IgD-negative memory B cell (primary cell): ENCODE data around the gene IL25. TPM values are rescaled to one million over a fixed set of nuclear protein-coding genes. Genes with fewer than 3 reads are reported as not detected.
"Not testable (repeated sequence)": the region's sequence is repeated elsewhere in the genome, so short reads cannot be mapped to it uniquely, and the experiment has no call there.

Experiments
- H3K27ac Mint-ChIP-seq, 3 donors: one replicate each; pipeline ENCODE4 v1.8.0; 2020 to 2022; ENCODE audit warnings: mild to moderate bottlenecking in 3 of 3, mixed read lengths in 3 of 3, moderate library complexity in 1 of 3
- H3K27me3 Mint-ChIP-seq: one replicate; pipeline ENCODE4 v1.8.0; 2021; ENCODE audit warnings: mixed read lengths
- H3K36me3 Mint-ChIP-seq: one replicate; pipeline ENCODE4 v1.8.0; 2020; ENCODE audit warnings: mild to moderate bottlenecking, mixed read lengths
- H3K4me1 Mint-ChIP-seq, 3 donors: one replicate each; pipeline ENCODE4 v1.8.0; 2020 to 2022; ENCODE audit warnings: mixed read lengths in 3 of 3, mild to moderate bottlenecking in 1 of 3
- H3K4me3 Mint-ChIP-seq, 4 donors: one replicate each; pipeline ENCODE4 v1.8.0; 2020 to 2022; ENCODE audit warnings: mild to moderate bottlenecking in 4 of 4, mixed read lengths in 4 of 4, moderate library complexity in 3 of 4
- H3K9me3 Mint-ChIP-seq, 3 donors: one replicate each; pipeline ENCODE4 v1.8.0; 2020 to 2021; ENCODE audit warnings: mixed read lengths in 3 of 3, mild to moderate bottlenecking in 1 of 3
- polyA plus RNA-seq: library from polyadenylated mRNA; unstranded; fragments of 300-500 nt; fragmentation: Illumina TruSeq; gene quantifications from one replicate; pipeline ENCODE4 v1.2.3, GENCODE V29; 2021

IL25 gene
- polyA plus RNA-seq, 1 donor from 2014 or later: not detected

DNA sequence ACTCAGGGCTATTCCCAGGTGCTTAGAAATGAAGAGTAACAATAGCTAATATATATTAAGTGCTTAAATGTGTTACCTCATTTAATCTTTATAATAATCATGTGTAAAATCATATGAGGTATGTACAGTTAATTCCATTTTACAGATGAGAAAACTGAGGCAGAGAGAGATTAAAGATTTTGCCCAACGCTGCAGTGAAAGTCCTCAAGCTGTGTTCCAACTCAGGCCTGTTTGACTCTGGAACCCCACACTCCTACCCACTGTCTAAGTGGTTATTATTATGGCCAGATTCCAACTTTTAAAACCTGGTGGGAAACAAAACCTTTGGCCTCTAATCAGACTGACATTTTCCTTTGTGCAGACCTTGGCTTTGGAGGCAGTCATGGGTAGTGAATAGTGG, 14.4 kb downstream of the IL25 start:
- Mint-ChIP-seq H3K27ac (no peak overlapping the region), H3K36me3 (no peaks in the 10 kb centered on the region), H3K4me1 (no peaks in the 10 kb centered on the region), H3K4me3 (no peak overlapping the region), H3K9me3 (no peaks in the 10 kb centered on the region), H3K27me3 (peaks cover 23% of the 10 kb centered on the region)

DNA sequence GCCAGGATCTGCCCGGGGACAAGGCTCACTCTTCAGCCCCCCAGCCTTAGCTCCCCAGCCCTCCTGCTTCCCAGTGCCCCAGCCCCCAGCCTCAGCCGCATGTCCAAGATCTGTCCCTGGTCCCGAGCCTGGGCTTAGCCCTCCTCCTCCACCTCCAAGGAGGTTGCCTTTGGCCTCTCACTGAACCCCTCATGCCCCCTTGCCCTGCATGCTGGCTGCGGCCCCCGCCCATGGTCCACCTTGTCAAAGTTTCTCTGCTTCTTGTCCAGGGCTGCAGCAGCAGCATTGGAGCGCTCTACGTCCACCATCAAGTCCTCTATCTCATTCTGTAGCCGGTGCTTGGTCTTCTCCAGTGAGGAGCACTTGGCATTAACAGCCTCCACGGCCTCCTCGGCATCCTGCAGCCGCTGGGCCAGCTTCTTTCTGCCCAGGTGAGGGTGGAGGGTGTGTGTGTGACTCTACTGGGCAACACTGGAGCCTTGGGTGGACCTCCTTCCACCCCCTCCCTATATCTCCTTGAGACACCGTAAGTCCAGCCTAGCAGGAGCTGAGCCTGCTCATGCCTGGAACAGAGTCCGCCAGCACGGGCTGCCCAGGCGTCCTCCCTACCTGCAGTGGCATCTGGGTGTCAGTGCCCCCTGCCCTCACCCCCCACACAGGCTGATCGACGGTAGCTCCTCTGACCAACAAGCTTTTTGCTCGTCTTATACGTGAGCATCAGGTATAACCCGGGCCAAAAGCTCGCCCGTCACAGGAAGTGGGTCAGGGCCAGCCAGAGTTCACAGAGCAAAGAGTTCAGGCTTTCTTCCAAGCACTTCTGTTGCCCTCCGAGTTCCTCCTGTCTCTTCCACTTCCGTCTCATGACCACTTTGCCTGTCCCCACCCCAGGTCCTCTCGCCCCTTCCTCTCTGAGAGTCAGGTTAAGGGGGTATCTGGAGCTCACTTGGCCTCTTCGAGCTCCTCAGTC, 15.6 kb downstream of the IL25 start:
- no peaks in the 10 kb centered on the region for H3K4me1 Mint-ChIP-seq
- no peak overlapping the region for H3K27ac Mint-ChIP-seq
- H3K36me3 Mint-ChIP-seq: no peaks in the 10 kb centered on the region
- H3K27me3 Mint-ChIP-seq: peaks cover 17% of the 10 kb centered on the region
- H3K9me3 Mint-ChIP-seq: no peaks in the 10 kb centered on the region
- H3K4me3 Mint-ChIP-seq: no peak overlapping the region

DNA sequence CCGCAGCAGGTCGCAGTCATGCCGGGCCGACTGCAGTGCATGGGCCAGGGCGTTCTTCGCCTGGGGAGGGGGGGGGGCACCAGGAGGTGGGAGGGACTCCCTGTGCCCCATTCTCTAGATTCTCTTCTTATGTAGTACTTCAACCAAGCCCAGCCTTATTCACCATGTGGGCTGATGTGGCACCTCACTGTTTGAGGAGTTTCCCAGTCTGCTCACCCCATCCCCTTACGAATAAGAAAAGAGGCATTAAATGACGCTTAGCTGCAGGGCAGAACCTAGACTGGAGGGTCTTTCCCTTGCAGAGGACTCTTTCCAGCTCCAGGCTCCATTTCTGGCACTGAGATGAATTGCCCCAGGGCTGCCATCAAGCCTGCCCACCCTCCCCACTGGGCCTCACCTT, 16.4 kb downstream of the IL25 start:
- Mint-ChIP-seq H3K4me3 (no peak overlapping the region), H3K27me3 (peaks cover 19% of the 10 kb centered on the region), H3K9me3 (no peaks in the 10 kb centered on the region), H3K4me1 (no peaks in the 10 kb centered on the region), H3K36me3 (no peaks in the 10 kb centered on the region), H3K27ac (no peak overlapping the region)

DNA sequence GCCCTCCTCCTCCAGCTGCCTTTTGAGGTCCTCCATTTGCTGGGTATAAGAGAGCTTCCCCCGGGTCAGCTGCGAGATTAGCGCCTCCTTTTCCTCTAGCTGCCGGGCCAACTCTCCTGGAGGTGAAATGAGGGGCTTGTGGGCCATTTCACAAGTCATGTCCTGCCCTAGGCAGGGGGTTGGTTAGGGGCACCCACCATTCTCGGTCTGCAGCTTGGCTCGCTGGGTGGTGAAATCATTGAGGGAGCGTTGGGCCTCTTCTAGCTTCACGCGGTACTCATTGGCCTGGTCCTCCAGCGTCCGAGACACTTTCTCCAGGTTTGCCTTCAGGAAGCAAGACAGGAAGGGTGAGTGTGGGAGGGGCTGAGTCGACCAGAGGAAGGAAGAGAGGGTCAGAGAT, 16.8 kb downstream of the IL25 start:
- Mint-ChIP-seq H3K4me3 (no peak overlapping the region), H3K27me3 (peaks cover 19% of the 10 kb centered on the region), H3K4me1 (no peaks in the 10 kb centered on the region), H3K36me3 (no peaks in the 10 kb centered on the region), H3K9me3 (no peaks in the 10 kb centered on the region), H3K27ac (no peak overlapping the region)

DNA sequence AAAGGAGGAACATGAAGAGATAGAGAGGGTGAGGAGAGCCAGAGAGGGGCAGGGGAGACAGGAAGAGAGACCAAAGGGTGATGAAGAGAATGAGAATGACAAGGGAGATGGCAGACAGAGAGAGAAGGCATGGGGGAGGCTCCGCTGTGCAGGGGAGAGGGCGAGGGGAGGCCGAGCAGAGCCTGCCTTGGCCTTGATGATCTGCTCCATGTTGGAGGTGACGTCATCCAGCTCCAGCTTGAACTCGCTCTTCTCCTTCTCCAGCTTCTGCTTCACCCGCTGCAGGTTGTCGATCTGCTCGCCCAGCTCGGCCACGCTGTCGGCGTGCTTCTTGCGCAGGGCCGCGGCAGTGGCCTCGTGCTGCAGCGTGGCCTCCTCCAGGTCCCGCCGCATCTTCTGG, 17.3 kb downstream of the IL25 start:
- not testable (repeated sequence) for H3K4me1 Mint-ChIP-seq, H3K9me3 Mint-ChIP-seq, H3K36me3 Mint-ChIP-seq, H3K27ac Mint-ChIP-seq, H3K4me3 Mint-ChIP-seq
- H3K27me3 Mint-ChIP-seq: peaks cover 18% of the 10 kb centered on the region

DNA sequence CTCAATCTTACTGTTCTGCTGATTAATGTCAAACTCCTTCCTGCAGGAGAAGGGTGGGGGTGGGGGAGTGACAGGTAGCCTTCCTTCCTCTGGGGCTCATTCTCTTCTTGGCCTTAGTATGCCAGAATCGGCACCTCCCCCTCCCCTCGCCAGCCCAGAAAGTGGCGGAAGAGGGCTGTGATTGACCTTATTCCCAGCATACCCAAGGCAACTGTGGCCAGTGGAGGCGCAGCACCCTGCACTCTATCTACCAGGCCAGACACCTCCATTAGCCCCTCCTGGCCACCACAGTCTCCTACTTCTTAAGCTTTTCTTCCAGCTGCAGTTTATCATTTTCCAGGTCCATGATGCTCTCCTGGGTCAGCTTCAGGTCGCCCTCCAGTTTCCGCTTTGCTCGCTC, 20.0 kb downstream of the IL25 start:
- Mint-ChIP-seq H3K36me3 (no peaks in the 10 kb centered on the region), H3K27ac (peak overlapping the region in 1 of 3 donors; percentile 41), H3K27me3 (peaks cover 14% of the 10 kb centered on the region), H3K4me3 (no peak overlapping the region), H3K4me1 (peaks cover 0 to 2% (median 0%) of the 10 kb centered on the region in 3 donors), H3K9me3 (no peaks in the 10 kb centered on the region)

DNA sequence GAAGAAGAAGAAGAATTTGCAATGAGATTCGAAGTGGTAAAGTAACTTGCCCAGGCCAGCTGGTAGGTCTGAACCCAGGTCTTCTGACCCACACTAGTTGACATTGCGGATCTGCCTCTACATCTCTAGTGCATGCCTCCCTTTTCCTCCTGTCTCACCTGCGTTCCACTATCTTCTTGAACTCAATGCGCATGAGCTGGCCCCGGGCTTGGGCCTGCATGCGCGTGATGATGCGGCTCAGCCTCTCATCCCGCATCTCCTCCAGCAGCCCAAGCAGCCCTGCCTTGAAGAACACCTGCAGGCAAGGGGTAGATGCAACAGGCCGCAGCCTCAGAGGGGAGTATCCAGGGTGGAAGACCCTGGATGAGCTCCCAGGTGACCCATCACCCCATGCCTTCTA, 23.5 kb downstream of the IL25 start:
- H3K27ac Mint-ChIP-seq: no peak overlapping the region
- no peak overlapping the region for H3K4me3 Mint-ChIP-seq
- H3K36me3 Mint-ChIP-seq: no peaks in the 10 kb centered on the region
- peaks cover 0 to 2% (median 0%) of the 10 kb centered on the region in 3 donors for H3K4me1 Mint-ChIP-seq
- peaks cover 4% of the 10 kb centered on the region for H3K27me3 Mint-ChIP-seq
- H3K9me3 Mint-ChIP-seq: no peaks in the 10 kb centered on the region

DNA sequence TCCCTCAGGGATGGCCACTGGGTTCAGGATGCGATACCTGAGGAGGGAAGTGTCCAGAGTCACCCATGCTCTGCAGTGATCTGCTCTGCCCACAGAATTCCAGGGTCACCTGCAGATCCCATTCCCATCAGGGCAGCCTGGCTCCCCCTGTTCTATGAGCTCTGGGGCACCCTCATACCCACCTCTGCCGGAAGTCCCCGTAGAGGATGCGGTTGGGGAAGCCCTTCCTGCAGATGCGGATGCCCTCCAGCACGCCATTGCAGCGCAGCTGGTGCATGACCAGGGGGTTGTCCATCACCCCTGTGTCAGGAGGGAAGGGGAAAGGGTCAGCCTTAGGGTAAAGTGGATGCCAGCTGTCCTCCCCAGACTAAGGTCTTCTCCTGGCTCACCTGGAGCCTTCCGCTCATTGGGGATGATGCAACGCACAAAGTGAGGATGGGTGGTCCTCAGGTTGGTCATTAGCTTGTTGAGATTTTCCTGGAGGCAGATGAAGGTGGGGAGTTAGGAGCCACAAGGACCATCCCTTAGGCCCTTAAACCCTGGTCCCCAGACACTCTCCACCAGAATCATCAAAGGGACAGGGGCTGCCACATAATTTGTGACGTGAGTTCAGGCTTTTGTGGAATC, 24.3 kb downstream of the IL25 start:
- Mint-ChIP-seq H3K4me3 (peak overlapping the region in 1 of 4 donors; percentile 17), H3K9me3 (no peaks in the 10 kb centered on the region), H3K36me3 (no peaks in the 10 kb centered on the region), H3K4me1 (peaks cover 0 to 2% (median 0%) of the 10 kb centered on the region in 3 donors), H3K27me3 (peaks cover 9% of the 10 kb centered on the region), H3K27ac (no peak overlapping the region)

DNA sequence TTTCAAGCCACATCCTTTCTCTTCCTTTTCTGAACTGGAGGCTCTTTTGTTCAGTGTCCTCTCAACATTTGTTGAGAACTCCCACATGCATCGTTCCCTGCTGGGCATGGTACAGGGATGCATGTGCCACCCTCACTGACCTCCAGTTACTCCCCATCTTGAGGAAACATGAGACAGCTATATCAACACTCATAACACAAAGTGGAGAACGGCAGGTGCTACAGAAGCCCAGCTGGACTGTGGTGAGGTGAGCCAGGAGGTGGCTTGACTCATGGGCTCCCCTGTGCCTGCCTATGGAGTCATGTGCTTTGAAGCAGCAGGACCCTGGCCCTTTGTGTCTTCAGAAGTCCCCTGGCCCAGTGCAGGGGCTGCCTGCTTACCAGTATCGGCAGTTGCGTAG, 25.7 kb downstream of the IL25 start:
- H3K4me1 Mint-ChIP-seq: peaks cover 0 to 2% (median 0%) of the 10 kb centered on the region in 3 donors
- no peaks in the 10 kb centered on the region for H3K36me3 Mint-ChIP-seq
- peak overlapping the region in 1 of 3 donors; percentile 27 for H3K27ac Mint-ChIP-seq
- no peaks in the 10 kb centered on the region for H3K9me3 Mint-ChIP-seq
- H3K4me3 Mint-ChIP-seq: no peak overlapping the region
- peaks cover 9% of the 10 kb centered on the region for H3K27me3 Mint-ChIP-seq

DNA sequence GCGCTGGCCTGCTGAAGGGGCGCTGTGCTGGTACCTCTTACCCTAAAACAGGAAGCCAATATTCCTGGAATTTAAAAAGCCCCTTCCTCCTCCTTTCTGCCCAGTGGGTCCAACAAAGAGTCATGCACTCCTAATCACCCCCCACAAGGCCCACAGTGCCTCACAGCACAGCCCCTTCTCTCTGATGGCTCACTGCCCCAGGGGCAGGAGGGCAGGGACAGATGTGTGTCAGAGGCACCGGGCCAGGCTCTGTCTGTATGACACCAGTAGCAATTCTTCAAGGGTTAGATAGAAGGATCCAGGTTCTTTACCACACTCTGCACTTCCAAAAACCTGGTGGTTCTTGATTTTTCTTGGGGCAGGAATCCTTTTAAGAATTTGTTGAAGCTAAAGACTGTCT, 26.5 kb downstream of the IL25 start:
- Mint-ChIP-seq H3K27ac (peak overlapping the region in 1 of 3 donors; percentile 27), H3K4me1 (peaks cover 0 to 2% (median 0%) of the 10 kb centered on the region in 3 donors), H3K4me3 (no peak overlapping the region), H3K9me3 (no peaks in the 10 kb centered on the region), H3K36me3 (no peaks in the 10 kb centered on the region), H3K27me3 (peaks cover 11% of the 10 kb centered on the region)

DNA sequence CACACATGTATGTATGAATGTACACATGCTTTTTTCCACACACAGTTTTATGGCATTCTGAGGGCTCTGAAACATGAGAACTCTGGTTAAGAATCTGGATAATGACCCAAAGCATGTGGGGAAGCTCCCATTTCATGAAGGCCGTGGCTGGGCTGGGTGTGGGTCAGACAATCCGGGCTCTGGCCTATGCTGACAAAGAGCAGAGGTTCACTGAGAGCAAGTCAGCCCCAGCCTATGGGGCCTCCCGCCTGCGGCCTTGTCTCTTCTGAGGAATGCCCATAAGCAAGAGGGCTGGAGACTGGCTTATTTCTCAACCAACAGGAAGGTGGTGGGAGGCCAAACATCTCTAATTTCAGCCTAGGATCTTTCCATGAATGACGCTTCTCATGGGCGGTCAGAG, 27.0 kb downstream of the IL25 start:
- Mint-ChIP-seq H3K27me3 (peaks cover 11% of the 10 kb centered on the region), H3K4me1 (peaks cover 0 to 2% (median 0%) of the 10 kb centered on the region in 3 donors), H3K27ac (no peak overlapping the region), H3K4me3 (no peak overlapping the region), H3K36me3 (no peaks in the 10 kb centered on the region), H3K9me3 (no peaks in the 10 kb centered on the region)

DNA sequence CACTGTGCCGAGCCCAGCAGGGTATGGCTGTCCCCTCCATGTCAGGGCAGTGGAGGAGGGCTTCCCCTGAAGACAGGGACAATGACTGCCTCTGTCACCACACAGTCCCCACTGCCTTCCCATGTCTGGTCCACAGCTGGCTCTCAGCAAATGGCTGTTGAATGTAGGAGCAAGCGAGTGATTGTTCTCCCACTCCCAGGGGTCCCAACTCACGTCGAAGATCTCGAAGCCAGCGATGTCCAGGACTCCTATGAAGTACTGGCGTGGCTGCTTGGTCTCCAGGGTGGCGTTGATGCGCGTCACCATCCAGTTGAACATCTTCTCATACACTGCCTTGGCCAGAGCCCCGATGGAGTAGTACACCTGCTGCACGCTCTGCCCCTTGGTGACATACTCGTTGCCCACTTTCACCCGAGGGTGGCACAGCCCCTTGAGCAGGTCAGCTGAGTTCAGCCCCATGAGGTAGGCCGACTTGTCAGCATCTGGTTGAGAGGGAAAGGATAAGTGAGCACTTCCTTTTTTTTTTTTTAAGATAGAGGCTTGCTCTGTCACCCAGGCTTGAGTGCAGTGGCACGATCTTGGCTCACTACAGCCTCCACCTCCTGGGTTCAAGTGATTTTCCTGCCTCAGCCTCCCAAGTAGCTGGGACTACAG, 28.0 kb downstream of the IL25 start:
- H3K4me1 Mint-ChIP-seq, H3K36me3 Mint-ChIP-seq, H3K27ac Mint-ChIP-seq, H3K4me3 Mint-ChIP-seq, H3K9me3 Mint-ChIP-seq: not testable (repeated sequence)
- H3K27me3 Mint-ChIP-seq: peaks cover 21% of the 10 kb centered on the region

DNA sequence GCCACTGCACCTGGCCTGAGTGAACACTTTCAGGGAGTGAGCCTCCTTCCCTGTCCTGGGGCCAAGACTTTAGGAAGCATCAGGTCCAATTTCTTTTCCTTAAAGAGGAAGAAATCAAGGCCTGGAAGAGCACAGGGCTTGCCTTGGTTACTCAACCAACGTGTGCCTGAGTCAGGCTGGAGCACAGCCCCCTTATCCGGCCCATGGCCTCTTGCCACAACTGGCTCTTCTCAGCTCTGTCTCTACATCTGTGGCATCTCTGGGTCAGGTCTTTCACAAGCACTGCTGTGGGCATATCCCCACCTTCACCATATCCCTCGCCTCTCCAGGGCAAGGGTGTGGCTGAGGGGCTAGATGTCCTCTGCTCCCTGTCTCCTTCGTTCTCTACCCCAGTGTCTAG, 28.7 kb downstream of the IL25 start:
- Mint-ChIP-seq H3K9me3 (peaks cover 0 to 3% (median 0%) of the 10 kb centered on the region in 3 donors), H3K27me3 (peaks cover 26% of the 10 kb centered on the region), H3K36me3 (no peaks in the 10 kb centered on the region)

DNA sequence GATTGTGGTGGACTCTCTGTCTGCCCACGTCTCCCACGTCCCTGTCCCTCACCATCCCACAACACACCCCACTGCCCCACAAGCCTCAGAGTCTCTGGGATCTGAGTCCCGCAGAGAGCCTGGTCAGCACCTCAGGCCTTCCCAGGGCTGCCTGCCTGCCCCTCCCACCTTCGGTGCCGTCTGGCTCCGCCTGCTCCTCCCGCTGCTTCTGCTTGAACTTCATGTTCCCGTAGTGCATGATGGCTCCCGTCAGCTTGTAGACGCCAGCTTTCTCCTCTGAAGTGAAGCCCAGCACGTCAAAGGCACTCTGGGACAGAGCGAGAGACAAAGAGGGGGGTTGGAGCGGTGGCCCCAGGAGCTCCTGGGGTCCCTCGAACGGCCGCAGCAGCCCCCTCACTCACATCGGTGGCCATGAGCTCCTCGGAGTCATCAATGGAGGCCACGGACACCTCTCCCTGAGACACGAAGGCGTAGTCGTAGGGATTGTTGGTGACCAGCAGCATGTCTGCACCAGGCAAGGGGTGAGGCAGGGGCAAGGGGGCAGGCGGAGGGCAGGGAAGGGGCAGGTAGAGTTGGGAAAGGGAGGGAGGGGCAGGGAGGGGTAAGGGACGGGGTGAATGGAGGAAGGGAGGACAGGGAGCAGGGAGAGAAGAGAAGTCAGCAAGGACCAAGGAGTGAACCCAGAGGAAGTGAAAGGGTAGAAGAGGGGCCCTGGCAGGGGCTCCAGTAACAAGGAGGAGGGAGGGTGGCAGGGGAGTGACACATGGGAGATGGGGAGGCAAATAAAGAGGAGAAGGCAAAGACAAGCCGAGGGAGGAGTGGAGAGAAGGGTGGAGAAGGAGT, 29.9 kb downstream of the IL25 start:
- Mint-ChIP-seq H3K9me3 (peaks cover 0 to 3% (median 0%) of the 10 kb centered on the region in 3 donors), H3K4me3 (no peak overlapping the region), H3K27me3 (peaks cover 31% of the 10 kb centered on the region), H3K36me3 (no peaks in the 10 kb centered on the region), H3K27ac (no peak overlapping the region), H3K4me1 (peaks cover 0 to 7% (median 0%) of the 10 kb centered on the region in 3 donors)

More for the DNA sequence above, 28.7 kb downstream of the IL25 start:
- peaks cover 0 to 4% (median 0%) of the 10 kb centered on the region in 3 donors for H3K4me1 Mint-ChIP-seq
- H3K4me3 Mint-ChIP-seq: no peak overlapping the region
- no peak overlapping the region for H3K27ac Mint-ChIP-seq

DNA sequence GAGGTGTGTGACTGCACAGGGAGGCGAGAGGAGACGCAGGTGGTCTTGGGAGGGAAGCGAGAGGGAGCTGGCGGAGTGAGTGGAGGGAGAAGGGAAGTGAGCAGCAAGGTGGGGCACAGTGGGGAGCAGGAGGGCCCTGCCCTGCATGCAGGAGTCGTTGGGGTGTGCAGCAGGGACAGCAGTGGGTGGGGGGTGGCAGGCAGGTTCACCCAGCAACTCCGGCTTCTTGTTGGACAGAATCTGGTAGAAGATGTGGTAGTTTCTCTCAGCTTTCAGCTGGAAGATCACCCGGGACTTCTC, 30.5 kb downstream of the IL25 start:
- peaks cover 0 to 3% (median 0%) of the 10 kb centered on the region in 3 donors for H3K9me3 Mint-ChIP-seq
- H3K36me3 Mint-ChIP-seq: no peaks in the 10 kb centered on the region
- H3K27me3 Mint-ChIP-seq: peaks cover 34% of the 10 kb centered on the region

More for the DNA sequence above, 30.5 kb downstream of the IL25 start:
- Mint-ChIP-seq H3K4me1 (peaks cover 0 to 7% (median 0%) of the 10 kb centered on the region in 3 donors), H3K27ac (no peak overlapping the region), H3K4me3 (no peak overlapping the region)
